OCI-M2 (cell line): ENCODE data around the gene TNFAIP8.

Experiments
- DNase-seq: peaks from one replicate; lab custom pipeline; 2025; ENCODE audit not compliant: unreplicated experiment; lab: John Stamatoyannopoulos, UW

The TNFAIP8 gene

GRCh38 chr5:119345861-119346260, 10.0 kb upstream of the TNFAIP8 start:
- no peak for DNase-seq

DNA sequence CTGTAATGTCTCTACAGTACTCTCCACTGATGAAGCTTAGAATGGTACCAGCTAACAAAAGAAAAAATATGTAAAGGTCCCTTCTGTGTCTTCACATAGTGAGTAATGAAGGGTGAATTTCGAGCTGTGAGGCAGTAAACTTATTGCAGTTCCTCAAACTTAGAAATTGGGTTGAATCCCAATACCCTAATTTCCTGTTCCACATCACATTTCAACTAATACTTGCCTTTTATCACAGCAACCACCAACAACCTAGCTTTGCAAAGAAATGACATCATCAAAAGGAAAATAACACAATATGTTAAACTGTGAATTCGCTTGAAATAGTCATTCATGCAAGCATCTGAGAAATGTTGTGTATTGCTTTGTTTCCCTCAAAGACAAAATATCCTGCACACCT, 9.4 kb upstream of the TNFAIP8 start:
- no peak for DNase-seq

DNA sequence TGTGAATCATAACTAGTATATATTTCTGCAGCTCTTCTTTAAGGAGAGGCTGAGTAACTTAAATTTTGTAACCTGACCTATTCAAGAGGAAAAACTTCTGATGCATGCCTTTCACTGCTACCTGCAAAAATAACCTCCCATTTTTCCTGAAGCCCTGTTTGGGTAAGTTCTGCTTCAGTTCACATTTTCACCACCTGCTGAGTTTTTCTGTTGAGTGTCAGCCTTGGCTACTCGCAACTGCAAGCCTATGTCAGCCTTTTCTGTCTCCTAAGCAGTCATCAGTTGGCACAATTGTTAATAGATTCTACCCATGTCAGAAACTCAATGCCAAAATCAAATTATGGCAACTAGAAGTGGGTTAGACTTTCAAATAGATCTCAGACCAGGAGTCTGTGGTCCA, 8.2 kb upstream of the TNFAIP8 start:
- no peak for DNase-seq

DNA sequence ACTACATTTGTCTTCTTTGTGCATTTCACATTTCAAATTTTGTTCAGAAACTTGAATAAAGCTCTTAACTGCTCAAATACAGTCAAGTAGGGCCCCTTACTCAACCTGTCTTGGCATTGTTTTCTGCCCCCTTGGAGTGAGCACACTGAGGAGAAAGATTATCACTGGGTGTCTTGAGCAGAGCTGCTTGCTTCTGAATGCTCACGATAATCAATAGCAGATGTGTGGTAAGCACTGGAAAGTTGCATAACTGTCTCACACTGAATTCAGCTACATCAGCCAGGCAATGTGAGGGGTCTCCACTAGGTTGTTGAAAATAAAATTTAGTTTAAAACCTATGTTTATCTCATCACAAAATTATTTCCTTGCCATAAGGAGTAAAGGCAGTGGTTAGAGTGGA, 7.8 kb upstream of the TNFAIP8 start:
- no peak for DNase-seq

GRCh38 chr5:119353213-119353612, 2.6 kb upstream of the TNFAIP8 start:
- DNase-seq: no peak

- DNase-seq: no peak
Observed at GRCh38 chr5:119353686-119354366, 2.0 kb upstream of the TNFAIP8 start.

GRCh38 chr5:119354537-119355243, 1.1 kb upstream of the TNFAIP8 start:
- no peak for DNase-seq

GRCh38 chr5:119355244-119355638, 578 bp upstream of the TNFAIP8 start:
- DNase-seq: no peak

DNA sequence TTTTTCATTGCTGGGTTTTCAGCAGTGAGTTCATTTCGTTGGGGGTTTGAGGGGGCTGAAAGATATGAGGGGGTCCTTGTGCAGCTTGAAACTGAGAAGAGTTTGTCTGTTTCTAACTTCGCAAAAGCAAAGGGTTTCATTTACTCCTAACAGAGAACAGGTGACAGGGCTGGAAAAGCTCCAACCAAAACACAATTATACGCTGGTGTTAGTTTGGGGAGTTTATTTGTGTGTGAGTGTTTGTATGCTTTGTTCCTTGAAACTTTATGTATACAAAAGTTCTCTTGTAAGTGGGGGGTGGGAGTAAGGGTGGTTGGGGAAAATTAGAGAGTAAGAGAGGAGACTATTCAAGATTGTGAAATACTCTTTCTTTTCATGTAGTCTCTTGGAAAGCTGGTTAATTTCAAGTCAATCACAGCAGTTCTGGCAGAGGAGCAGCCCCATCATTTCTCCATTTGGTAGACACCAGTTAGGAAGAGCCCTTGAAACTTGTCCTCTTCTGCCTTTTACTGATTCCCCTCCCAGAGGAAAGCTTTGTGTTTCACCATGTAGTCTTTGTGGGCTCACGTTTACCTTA, 881 bp downstream of the TNFAIP8 start:
- no peak for DNase-seq

DNA sequence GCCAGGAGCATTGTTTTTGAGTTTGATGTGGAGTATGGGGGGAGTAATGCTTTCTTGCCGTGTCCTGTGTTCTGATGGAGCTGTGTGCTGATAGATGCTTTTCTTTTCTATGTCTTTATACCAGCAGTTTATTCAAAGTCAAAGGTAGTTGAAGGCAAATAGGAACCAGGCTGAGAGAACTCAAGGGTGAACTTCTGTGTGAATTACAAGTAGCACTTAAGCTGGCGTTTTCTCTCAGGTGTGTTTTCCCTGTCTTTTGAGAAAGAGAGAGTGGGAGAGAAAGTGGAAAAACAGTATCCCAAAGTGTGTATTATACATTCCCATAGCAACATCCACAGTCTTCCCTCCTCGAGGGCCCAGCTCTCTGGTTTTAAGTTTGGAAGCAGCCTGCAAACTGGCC, 1.5 kb downstream of the TNFAIP8 start:
- DNase-seq: no peak

- no peak for DNase-seq
Observed at GRCh38 chr5:119357808-119358529, 2.1 kb downstream of the TNFAIP8 start.

DNA sequence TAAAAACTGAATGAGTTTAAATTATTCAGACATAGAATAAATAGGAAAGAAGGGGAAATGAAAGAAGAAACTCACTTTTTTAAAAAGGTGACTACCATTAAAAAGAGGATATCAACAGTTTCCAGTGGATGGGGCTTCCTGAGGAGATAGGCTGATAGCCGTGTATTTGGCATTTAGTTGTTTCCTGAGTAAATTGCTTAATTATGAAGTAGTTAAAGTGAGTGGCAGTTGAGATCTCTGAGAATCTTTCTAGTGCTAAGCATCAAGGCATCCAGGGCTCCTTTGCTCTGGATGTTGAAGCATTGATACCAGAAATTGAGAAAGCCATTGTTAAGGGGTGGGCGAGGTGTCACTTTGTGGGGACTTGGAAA, 2.7 kb downstream of the TNFAIP8 start:
- no peak for DNase-seq

DNA sequence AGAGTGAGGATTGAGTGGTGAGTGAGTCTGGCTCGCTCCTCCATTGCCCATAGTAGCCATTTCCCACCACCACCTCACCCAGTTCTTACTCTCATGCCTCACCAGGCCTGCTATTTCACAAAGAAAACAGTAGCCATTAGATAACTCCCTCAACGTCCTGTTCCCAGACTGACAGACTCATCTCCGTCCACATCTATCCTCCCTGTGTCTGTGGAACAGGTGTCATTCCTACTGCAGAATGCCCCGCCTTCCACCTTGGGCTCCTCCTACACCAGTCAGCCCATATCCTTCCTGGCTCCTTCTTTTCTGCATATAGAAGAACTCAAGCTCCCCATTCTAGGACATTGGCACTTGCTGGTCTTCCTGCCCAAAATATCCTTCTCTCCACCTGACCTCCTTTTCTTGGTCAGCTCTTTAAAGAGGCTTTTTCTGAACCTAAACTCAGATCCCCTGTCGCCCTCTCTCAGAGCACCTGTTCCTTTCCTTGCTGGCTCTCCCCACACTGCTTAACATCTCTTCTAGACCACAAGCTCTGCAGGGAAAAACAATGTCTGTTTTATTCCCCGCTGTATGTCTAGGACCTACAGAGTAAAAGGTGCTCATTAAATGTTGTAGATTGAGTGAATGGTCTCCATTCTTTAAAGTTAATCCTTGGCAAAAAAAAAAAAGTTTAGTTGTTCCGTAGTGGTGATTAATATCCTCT, 3.2 kb downstream of the TNFAIP8 start:
- DNase-seq: no peak

- DNase-seq: no peak
Observed at GRCh38 chr5:119359737-119360413, 4.1 kb downstream of the TNFAIP8 start.

GRCh38 chr5:119360905-119361593, 5.2 kb downstream of the TNFAIP8 start:
- no peak for DNase-seq

DNA sequence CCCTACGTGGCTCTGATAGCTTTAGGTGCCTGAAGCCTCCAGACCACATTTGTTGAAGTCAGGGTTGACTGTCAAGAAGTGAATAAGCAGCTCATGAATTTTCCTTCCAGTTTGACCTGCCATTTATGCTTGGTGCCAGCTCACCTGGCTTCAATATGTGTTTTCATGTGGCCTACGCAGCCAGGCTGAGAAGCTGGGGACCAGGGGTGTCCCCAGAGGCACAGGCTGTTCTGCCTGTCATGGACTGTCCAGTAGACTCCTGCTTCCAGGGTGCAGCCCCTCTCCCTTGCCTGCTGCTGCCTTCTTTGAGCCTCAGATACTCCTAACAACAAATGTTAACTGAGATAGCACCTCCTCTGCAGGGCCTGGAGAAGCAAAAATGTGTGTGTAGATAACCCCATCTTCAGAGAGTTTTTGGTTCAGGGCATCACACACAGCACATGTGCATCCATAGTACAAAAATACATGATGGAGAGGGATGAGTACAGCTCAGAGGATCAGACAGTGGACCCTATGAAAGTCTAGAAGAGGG, 5.8 kb downstream of the TNFAIP8 start:
- no peak for DNase-seq

GRCh38 chr5:119362714-119363113, 6.9 kb downstream of the TNFAIP8 start:
- no peak for DNase-seq

DNA sequence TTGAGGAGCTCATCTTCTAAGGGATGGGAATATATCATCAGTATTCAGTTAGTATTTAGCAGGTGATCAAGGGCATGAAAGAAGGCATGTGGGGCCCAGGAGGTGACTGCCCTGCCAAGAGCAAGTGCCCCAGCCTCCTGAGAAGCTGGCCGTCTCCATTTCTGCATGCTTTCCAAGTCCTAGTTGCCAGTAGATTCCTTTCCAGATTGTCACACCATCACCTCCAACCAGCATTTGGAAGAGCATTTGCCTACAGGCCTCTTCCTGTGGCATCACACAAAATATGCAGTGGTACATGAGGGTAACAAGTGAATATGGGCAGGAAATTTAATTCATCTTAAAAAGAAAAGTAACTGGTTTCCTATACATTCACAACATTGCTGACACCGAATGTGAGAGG, 7.5 kb downstream of the TNFAIP8 start:
- no peak for DNase-seq

DNA sequence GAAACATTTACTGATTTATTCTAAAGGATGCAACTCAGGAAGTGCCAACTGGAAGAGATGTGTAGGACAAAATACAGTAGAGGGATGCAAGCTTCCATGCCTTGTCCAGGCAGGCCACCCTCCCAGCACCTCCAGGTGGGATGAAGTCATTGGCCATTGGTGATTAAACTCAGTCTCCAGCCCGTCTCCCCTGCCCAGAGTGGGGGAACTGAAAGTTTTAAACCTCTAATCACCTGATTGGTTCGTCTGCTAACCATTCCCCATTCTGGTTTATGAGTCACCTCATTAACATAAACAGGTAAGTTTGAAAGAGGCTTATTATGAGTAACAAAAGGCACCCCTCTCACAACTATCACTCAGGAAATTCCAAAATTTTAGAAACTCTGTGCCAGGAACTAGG, 8.1 kb downstream of the TNFAIP8 start:
- DNase-seq: no peak
